SK-N-MC (cell line): ENCODE data around the gene CILP.

Experiments used
- EZH2 ChIP-seq: fragments of 200-600 bp; sonication (generic); IDR thresholded peaks from one replicate; pipeline ENCODE4 v1.6.1; 2017; ENCODE audit warnings: antibody characterized with exemption
- FOXP2 ChIP-seq: optimal IDR thresholded peaks from 2 replicates; pipeline ENCODE3; 2011; ENCODE audit warnings: mild to moderate bottlenecking, moderate library complexity; ENCODE audit not compliant: insufficient read depth; ENCODE audit errors: extremely low read length, control extremely low read depth
- POLR2AphosphoS5 ChIP-seq: IDR thresholded peaks from 2 replicates; pipeline ENCODE4 v1.6.1; 2012; ENCODE audit warnings: mild to moderate bottlenecking, low read depth, low read length, borderline replicate concordance

GRCh38 chr15:65204236-65204930, 6.9 kb downstream of the CILP start:
- TF ChIP-seq EZH2 (no peak), POLR2AphosphoS5 (no peak), FOXP2 (no peak)
